ENCODE measurements around the gene IBSP. TPM values are rescaled to one million over a fixed set of nuclear protein-coding genes. Genes with fewer than 3 reads are reported as not detected.

The IBSP gene
- total RNA-seq = not detected

- DNase-seq (ENCODE audit: extremely low spot score) = no peak
- no peaks in the 10 kb centered on the region for H3K36me3 ChIP-seq
- no peak within 1 kb of the TSS for H3K27ac ChIP-seq (replicated peaks in 1 of 4)
- H3K4me3 ChIP-seq = no peak within 1 kb of the TSS
- WGBS = 33% methylated on average over 4 of the region's 4 CpGs
- intact Hi-C loops (cut with DNase I) = no loop called here
- H3K9me3 ChIP-seq = no peaks in the 10 kb centered on the region
- no peaks in the 10 kb centered on the region for H3K4me1 ChIP-seq
- TF ChIP-seq EP300 (IDR thresholded peaks at IDR 0.05) (no peak), POLR2AphosphoS5 (IDR thresholded peaks at IDR 0.05) (no peak), POLR2A (IDR thresholded peaks at IDR 0.05; ENCODE audit: low read depth) (no peak)
- TF ChIP-seq, protein P1, sequence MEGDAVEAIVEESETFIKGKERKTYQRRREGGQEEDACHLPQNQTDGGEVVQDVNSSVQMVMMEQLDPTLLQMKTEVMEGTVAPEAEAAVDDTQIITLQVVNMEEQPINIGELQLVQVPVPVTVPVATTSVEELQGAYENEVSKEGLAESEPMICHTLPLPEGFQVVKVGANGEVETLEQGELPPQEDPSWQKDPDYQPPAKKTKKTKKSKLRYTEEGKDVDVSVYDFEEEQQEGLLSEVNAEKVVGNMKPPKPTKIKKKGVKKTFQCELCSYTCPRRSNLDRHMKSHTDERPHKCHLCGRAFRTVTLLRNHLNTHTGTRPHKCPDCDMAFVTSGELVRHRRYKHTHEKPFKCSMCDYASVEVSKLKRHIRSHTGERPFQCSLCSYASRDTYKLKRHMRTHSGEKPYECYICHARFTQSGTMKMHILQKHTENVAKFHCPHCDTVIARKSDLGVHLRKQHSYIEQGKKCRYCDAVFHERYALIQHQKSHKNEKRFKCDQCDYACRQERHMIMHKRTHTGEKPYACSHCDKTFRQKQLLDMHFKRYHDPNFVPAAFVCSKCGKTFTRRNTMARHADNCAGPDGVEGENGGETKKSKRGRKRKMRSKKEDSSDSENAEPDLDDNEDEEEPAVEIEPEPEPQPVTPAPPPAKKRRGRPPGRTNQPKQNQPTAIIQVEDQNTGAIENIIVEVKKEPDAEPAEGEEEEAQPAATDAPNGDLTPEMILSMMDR (IDR thresholded peaks at IDR 0.05) = no peak
- H3K27me3 ChIP-seq = no peaks in the 10 kb centered on the region
These were observed at the start of gene IBSP for GRCh38 chr4:87799301-87800113. Gene IBSP, plus strand, starts transcription at chr4:87799554. Its CDS starts 2,808 bp downstream, at chr4:87802362.

- Histone ChIP-seq H3K27me3 (no peaks in the 10 kb centered on the region), H3K4me3 (no peak overlapping the region), H3K9me3 (no peaks in the 10 kb centered on the region), H3K36me3 (no peaks in the 10 kb centered on the region), H3K4me1 (no peaks in the 10 kb centered on the region), H3K27ac (replicated peaks in 1 of 4) (no peak overlapping the region)
- WGBS = 46% methylated on average over 2 of the region's 2 CpGs
- no peak for DNase-seq (ENCODE audit: extremely low spot score)
- TF ChIP-seq EP300 (IDR thresholded peaks at IDR 0.05) (no peak), POLR2A (IDR thresholded peaks at IDR 0.05; ENCODE audit: low read depth) (no peak), POLR2AphosphoS5 (IDR thresholded peaks at IDR 0.05) (no peak)
- TF ChIP-seq, protein P1 (IDR thresholded peaks at IDR 0.05) = no peak
- intact Hi-C loops (cut with DNase I) = no loop called here
These were observed 49.5 kb upstream of the IBSP start for GRCh38 chr4:87749883-87750282.

GRCh38 chr4:87758270-87758669, 41.1 kb upstream of the IBSP start:
- H3K9me3 ChIP-seq = no peaks in the 10 kb centered on the region
- TF ChIP-seq, protein P1 (IDR thresholded peaks at IDR 0.05) = no peak
- no peak for TF ChIP-seq POLR2AphosphoS5 (IDR thresholded peaks at IDR 0.05)
- no peak for TF ChIP-seq POLR2A (IDR thresholded peaks at IDR 0.05; ENCODE audit: low read depth)
- TF ChIP-seq EP300 (IDR thresholded peaks at IDR 0.05) = no peak
- H3K27ac ChIP-seq (replicated peaks in 1 of 4) = no peak overlapping the region
- 50% methylated on average over 2 of the region's 2 CpGs for WGBS
- no peaks in the 10 kb centered on the region for H3K27me3 ChIP-seq
- H3K4me1 ChIP-seq = no peaks in the 10 kb centered on the region
- H3K36me3 ChIP-seq = no peaks in the 10 kb centered on the region
- intact Hi-C loops (cut with DNase I) = no loop called here
- no peak for DNase-seq (ENCODE audit: extremely low spot score)
- H3K4me3 ChIP-seq = no peak overlapping the region

GRCh38 chr4:87762311-87762710, 37.0 kb upstream of the IBSP start:
- 87% methylated on average over 3 of the region's 3 CpGs for WGBS
- Histone ChIP-seq H3K27ac (replicated peaks in 1 of 4) (no peak overlapping the region), H3K4me1 (no peaks in the 10 kb centered on the region), H3K4me3 (no peak overlapping the region), H3K36me3 (no peaks in the 10 kb centered on the region), H3K27me3 (no peaks in the 10 kb centered on the region), H3K9me3 (no peaks in the 10 kb centered on the region)
- intact Hi-C loops (cut with DNase I) = no loop called here
- no peak for DNase-seq (ENCODE audit: extremely low spot score)
- TF ChIP-seq, protein P1 (IDR thresholded peaks at IDR 0.05) = no peak

GRCh38 chr4:87781569-87781968, 17.8 kb upstream of the IBSP start:
- no peaks in the 10 kb centered on the region for H3K4me1 ChIP-seq
- no peaks in the 10 kb centered on the region for H3K27me3 ChIP-seq
- TF ChIP-seq POLR2AphosphoS5 (IDR thresholded peaks at IDR 0.05) (no peak), POLR2A (IDR thresholded peaks at IDR 0.05; ENCODE audit: low read depth) (no peak), EP300 (IDR thresholded peaks at IDR 0.05) (no peak)
- TF ChIP-seq, protein P1 (IDR thresholded peaks at IDR 0.05) = no peak
- no peak overlapping the region for H3K27ac ChIP-seq (replicated peaks in 1 of 4)
- intact Hi-C loops (cut with DNase I) = no loop called here
- H3K4me3 ChIP-seq = no peak overlapping the region
- no peaks in the 10 kb centered on the region for H3K9me3 ChIP-seq
- WGBS = 76% methylated on average over 2 of the region's 2 CpGs
- no peaks in the 10 kb centered on the region for H3K36me3 ChIP-seq
- no peak for DNase-seq (ENCODE audit: extremely low spot score)
